Hematopoietic multipotent progenitor cell treated with erythropoietin and hydrocortisone succinate and interleukin-3 and kit ligand, for 17 days (in vitro differentiated cells): ENCODE data around the gene KRT72.

Experiments used
- DNase-seq: peaks from one replicate; pipeline ENCODE4 v3.0.0-alpha.2; 2015; ENCODE audit warnings: low spot score

KRT72 gene

GRCh38 chr12:52541709-52542108, 59.6 kb downstream of the KRT72 start:
- no peak for DNase-seq

- no peak for DNase-seq
Measured at GRCh38 chr12:52540531-52540930, 60.7 kb downstream of the KRT72 start.

- no peak for DNase-seq
Measured at GRCh38 chr12:52539821-52540173, 61.5 kb downstream of the KRT72 start.

- DNase-seq, result no peak
Measured at GRCh38 chr12:52539083-52539820, 62.0 kb downstream of the KRT72 start.

- DNase-seq, result no peak
Measured at GRCh38 chr12:52537101-52537500, 64.2 kb downstream of the KRT72 start.
